ENCODE data around the gene C20orf144.

Gene C20orf144

GRCh38 chr20:33664085-33664761, 2.1 kb downstream of the C20orf144 start:
- no peak for DNase-seq

GRCh38 chr20:33664762-33665144, 2.6 kb downstream of the C20orf144 start:
- no peak for DNase-seq

DNA sequence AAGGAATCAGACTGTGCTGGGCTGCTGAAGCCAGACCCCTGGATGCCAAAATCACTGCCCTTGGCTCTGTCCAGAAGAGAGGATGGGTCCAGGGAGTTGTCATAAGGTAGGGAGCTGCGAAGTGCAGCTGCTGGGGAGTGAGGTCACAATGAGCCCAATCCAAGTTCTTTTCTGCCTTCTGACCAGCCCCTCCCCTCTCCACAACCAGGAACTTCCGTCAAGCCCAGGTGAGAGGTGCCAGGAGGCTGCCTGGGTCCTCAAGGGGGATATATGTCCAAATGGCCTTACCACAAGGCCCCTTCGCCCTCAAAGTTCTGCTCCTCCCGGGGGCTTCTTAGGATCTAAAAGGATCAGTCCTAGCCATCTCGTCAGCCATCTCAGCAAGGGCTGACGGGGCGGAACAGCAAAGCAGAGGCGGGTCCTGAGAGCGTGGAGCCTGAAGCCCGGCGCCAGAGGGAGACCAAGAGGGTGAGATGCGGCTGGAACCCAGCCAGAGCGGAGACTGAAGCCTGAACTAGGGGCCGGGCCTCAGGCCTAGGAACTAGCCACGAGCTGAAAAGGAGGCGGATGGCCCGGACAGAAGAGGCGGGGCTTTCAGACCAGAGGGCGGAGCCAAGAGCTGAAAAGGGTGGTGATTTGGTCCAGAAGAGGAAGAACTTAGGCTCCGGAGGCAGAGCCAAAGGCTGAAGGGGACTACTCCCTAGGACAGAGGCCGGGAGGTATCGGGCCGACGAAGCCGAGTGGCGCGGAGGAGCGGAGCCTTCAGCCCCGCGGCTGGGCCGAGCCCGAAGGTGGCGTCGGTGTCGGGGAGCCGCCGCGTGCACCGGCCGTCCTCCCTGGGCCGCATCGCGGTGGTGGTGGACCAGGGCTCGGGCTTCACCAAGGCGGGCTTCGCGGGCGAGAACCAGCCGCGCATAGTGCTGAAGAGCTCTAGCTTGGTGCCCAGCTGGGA, 4.4 kb downstream of the C20orf144 start, which contains the start of gene ACTL10:
Gene ACTL10, plus strand, starts transcription at position 651 of the 952 bp plus-strand sequence. CDS start 555 bp downstream, outside the sequence.
- peak; percentile 95 for DNase-seq

DNA sequence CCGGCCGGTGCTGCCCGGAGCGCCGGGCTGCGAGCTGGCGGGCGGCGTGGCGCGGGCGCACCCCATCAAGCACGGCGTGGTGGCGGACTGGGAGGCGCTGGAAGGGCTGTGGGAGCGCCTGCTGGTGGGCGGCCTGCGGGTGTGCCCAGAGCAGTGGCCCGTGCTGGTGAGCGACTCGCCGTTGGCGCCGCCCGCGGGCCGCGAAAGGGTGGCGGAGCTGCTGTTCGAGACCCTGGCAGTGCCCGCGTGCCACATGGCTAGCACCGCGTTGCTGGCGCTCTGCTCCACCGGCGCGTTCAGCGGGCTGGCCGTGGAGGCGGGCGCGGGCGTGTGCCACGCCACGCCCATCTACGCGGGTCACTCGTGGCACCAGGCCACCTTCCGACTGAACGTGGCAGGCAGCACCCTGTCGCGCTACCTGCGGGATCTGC, 5.1 kb downstream of the C20orf144 start:
- DNase-seq: no peak

- DNase-seq: peak; percentile 86
Observed at GRCh38 chr20:33667676-33668465, 5.7 kb downstream of the C20orf144 start.

- no peak for DNase-seq
Observed at GRCh38 chr20:33668466-33669155, 6.5 kb downstream of the C20orf144 start.

DNA sequence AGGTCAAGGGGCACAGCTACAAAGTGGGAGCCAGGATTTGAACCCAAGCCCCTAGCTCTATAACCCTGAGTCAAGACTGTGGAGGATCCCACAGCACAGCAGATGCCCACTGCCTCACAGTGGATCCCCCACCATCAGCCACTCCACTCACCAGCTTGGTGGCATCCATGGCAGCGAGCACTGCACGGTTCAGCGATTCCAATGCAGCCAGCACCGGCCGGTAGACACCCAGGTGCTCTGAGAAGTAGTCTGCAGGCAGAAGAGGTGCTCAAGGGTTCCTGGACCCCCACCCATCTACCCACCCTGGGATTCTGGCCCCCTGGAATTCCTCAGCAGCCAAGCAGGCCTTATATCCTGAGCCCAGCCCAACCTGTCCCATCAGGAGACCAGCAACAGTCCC, 7.1 kb downstream of the C20orf144 start:
- no peak for DNase-seq

GRCh38 chr20:33669873-33670640, 7.9 kb downstream of the C20orf144 start:
- DNase-seq: no peak

GRCh38 chr20:33670715-33671499, 8.8 kb downstream of the C20orf144 start:
- DNase-seq: no peak

GRCh38 chr20:33671573-33672288, 9.6 kb downstream of the C20orf144 start:
- no peak for DNase-seq

- DNase-seq: no peak
Observed at GRCh38 chr20:33672426-33673113, 10.4 kb downstream of the C20orf144 start.

GRCh38 chr20:33673114-33673409, 10.9 kb downstream of the C20orf144 start:
- DNase-seq: no peak

DNA sequence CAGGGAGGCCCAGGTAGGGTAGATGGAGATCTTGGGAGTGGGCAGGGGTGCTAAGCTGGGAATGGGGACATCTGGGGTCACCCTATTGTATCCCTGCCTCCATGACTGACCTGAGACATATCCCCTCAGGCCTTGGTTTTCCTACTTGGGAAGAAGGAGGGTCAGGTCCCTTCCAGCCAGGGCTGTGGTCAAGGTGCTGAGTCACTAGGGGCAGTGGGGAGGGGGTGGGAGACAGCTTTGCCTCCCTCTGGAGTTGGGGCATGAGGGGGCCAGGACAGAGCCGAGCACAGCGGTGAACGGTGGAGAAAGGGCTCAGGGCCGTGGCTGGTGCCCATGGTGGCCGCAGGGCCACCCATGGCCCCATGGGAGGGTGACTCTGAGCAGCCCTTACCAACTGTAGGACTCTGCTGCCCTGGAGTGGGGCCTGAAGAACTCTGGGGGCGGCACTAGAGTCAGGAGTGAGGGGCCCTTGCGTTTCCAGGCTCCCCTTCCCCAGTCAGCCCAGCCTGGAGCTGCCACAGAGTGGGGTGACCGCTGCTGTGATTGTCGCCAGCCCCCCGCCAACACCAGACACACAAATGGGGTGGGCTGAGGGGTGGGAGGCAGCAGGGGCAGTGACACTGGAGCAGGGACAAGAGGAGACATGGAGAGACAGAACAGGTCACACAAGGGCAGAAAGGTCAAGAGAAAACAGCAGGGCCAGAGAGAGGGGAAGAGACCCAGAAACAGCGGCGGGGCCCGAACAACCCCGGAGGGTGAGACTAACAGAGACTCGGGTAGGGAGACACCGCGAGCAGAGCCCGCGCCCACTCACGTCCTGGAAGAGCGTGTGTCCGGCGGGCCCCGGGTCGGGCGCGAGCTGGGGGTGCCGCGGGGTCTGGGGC, 11.5 kb downstream of the C20orf144 start:
- DNase-seq: peak; percentile 48

DNA sequence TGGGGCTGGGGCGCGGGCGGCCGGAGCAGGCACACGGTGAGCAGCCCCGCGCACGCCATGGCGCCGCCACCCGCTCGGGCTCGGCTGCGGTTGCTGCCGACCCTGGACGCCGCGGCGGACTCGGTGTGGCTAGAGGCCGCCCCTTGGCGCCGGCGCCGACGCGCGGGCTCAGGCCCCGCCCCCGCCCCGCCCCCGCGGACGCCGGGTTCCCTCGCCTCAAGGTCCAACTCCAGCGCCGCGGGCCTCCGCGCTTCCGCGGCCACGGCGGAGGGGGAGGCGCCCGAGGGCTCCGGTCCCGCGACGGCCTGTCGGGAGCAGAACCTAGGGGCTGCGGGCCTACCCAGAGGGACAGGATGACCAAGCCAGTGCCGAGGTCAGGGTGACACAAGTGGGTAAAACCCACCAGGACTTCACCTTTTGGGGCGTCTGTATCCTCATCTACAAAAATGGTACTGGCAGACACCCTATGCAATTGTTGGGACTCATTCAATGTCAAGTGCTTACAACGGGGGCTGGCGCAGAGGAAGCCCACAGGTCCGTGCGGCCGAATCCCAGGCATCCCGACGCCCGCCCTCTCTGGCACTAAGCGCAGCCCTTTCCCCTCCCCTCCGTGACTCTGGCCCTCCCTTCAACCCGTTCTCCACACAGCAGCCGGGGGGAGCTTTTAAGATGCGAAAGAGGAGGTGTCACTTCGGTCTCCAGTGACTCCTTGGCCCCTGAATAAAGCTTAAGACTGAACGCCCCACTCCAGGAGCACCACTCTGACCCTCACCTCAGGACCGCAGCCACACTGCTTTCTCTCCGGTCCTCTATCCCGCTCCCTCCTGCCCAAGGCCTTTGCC, 12.4 kb downstream of the C20orf144 start, which contains the start of gene NECAB3:
Gene NECAB3, minus strand, starts transcription at position 135 of the 842 bp plus-strand sequence. Its CDS starts 76 bp downstream, at position 59.
- peak; percentile 81 for DNase-seq

- DNase-seq: no peak
Observed at GRCh38 chr20:33675136-33675959, 13.2 kb downstream of the C20orf144 start.

- no peak for DNase-seq
Observed at GRCh38 chr20:33676121-33676520, 14.0 kb downstream of the C20orf144 start.

All from right kidney (tissue), 1 donor.